HFF-Myc (cell line): ENCODE measurements around the gene GMDS.

ENCODE experiments used
- DNase-seq: peaks from one replicate; pipeline ENCODE4 v3.0.0-alpha.2; 2011; ENCODE audit warnings: low read depth; ENCODE audit errors: extremely low read depth
- H3K4me3 ChIP-seq: replicated peaks from 2 replicates; pipeline ENCODE4 v1.5.1; 2011; ENCODE audit warnings: low read depth, mild to moderate bottlenecking, control low read depth, low read length
- TF ChIP-seq, protein P1 (sequence below): IDR thresholded peaks from 2 replicates; pipeline ENCODE4 v1.5.1; 2012; ENCODE audit warnings: mild to moderate bottlenecking, low read depth, low read length, control low read depth; ENCODE audit errors: missing control alignments

Gene GMDS

DNA sequence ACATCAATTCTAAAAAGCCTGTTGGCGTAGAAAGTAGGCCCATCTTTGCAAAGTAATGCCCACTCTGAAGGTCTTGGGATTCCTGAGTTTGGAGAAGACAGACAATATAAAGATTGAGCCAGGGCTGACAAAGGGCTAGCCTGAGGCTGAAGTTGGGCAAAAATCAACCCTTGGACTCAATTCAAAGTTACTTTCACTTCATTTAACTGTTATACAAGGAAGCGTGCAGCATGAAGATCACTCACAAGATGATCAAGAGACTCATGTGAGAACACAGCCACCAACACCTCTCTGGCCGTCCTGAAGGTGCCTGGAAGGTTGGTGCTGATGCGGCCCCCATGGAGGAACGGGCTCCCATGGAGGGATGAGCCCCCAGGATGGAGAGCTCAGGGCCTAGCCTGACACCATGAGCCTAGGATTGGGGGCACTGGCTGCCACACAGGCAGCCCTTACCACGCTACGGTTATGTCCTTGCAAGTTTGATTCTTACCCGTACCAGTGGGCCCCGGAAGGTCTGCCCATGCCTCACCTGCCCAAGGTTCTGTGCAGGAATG, 609.1 kb downstream of the GMDS start:
- no peak for DNase-seq
- TF ChIP-seq, protein P1, sequence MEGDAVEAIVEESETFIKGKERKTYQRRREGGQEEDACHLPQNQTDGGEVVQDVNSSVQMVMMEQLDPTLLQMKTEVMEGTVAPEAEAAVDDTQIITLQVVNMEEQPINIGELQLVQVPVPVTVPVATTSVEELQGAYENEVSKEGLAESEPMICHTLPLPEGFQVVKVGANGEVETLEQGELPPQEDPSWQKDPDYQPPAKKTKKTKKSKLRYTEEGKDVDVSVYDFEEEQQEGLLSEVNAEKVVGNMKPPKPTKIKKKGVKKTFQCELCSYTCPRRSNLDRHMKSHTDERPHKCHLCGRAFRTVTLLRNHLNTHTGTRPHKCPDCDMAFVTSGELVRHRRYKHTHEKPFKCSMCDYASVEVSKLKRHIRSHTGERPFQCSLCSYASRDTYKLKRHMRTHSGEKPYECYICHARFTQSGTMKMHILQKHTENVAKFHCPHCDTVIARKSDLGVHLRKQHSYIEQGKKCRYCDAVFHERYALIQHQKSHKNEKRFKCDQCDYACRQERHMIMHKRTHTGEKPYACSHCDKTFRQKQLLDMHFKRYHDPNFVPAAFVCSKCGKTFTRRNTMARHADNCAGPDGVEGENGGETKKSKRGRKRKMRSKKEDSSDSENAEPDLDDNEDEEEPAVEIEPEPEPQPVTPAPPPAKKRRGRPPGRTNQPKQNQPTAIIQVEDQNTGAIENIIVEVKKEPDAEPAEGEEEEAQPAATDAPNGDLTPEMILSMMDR, result no peak
- H3K4me3 ChIP-seq, result no peak overlapping the region

DNA sequence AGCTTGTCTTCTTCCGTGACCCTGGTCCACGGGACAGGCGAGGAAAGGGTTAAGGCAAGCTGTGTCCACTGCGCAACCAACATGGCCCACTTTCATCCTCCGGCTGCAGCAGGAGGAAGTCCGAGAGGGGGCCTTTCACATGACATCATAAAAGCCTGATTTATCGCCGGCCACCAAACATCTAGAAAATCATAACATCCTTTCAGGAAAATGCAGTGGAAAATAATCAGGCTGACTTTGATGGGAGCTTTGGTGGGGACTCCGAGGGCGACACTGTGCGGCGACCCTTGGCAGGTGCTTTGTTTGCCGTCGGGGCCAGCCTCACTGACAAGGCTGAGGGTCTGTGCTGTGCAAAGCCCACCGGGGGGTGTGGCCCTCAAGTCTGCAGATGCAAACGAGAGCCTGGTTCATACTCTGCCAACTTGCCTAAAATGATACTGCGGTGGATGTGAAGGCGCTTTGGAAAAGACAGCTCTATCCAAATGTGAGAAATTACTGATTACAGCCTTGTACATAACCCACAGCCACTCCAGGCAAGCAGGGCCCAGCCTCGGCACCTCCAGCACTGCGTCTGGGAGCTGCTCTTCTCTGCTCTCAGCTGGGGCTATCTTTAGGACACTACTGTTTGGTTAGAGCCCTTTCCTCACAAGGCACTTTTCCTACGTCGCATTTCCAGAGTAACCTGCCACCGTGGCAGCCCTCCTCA, 609.9 kb downstream of the GMDS start:
- no peak for DNase-seq
- TF ChIP-seq, protein P1, result no peak
- no peak overlapping the region for H3K4me3 ChIP-seq

DNA sequence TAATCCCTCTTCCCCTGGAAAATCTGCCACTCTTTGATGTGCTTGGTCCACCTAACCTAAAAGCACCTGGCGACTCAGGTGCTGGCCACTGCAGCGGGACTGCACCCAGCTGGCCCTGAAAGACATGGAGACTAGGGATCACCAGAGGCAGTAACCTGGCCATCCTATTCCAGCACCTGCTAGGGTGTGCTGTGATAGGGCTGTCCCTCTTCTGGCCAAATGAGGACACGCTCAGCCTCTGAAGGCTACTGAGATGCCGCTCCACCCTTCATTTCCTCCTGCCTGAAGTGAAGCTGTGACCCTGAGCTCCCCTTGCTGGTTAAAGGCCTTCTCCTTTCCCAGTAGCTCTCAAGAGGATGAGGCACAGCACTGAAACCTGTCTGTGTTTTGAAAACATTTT, 611.3 kb downstream of the GMDS start:
- no peak for DNase-seq
- no peak overlapping the region for H3K4me3 ChIP-seq
- TF ChIP-seq, protein P1, result no peak

DNA sequence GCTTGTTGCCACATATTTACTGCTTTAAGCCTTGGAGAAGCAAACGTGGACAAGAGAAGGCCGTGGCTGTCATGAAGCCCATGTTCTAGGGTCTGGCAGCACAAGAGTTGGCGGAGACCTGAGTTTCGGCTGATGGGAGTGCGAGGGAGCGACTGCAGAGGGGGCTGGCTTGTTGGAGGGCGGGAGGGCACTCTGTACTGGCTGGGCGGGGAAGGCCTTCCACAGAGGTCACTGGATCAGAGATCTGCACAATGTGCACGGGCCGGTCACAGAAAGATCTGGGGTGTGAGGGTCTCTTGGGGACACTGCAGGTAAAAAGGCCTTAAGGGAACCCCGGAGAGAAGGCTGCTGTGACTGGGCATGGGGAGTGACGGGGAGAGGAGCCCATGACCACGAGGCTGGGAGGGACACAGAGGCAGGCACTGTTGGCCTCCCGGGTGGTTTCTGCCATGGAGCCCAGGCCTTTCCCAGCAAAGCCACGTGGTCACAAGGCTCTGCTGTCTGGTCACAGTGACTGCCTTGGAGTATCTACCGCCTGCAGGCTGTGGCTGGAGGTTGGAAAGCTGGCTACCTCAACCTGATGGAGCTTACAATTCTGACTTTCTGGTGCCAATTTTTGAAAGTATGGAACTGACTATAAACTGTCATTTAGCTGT, 611.9 kb downstream of the GMDS start:
- H3K4me3 ChIP-seq, result no peak overlapping the region
- DNase-seq, result no peak
- TF ChIP-seq, protein P1, result no peak

- H3K4me3 ChIP-seq, result no peak overlapping the region
- no peak for DNase-seq
- TF ChIP-seq, protein P1, result no peak
Measured at GRCh38 chr6:1631251-1631650, 614.2 kb downstream of the GMDS start.

DNA sequence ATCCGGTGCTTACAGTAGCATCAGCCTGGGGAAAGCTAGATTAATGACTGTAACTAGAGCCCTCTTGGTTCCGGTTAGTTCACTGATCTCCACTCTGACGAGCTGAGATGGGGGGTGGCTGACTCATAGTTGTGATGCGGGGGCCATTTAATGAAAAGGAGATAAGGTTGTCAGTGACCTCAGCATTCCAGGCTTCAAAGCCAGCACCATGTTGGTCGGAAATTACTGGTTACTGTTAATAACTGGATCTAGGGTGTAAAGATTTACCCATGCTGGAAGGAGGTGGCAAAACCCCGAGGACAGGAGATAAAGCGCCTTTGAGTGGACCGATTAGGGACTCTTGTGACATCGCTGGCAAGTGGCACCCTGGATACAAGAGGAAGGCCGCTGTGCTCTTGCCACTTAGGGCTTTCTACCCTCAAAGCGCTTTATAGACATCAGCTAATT, 614.6 kb downstream of the GMDS start:
- DNase-seq, result no peak
- no peak overlapping the region for H3K4me3 ChIP-seq

More for the DNA sequence above, 614.6 kb downstream of the GMDS start:
- TF ChIP-seq, protein P1, result no peak
